22Rv1 (cell line): ENCODE data around the gene VARS1.

Experiments used
- H3K27ac ChIP-seq: fragments of 450-650 bp; 2 replicates; pipeline ENCODE4 v1.5.1; 2017
- CTCF ChIP-seq: fragments of 450-650 bp; IDR thresholded peaks from 2 replicates; pipeline ENCODE4 v1.5.1; 2017; ENCODE audit warnings: mild to moderate bottlenecking
- ZFX ChIP-seq: fragments of 450-650 bp; IDR thresholded peaks from 2 replicates; pipeline ENCODE4 v1.6.1; 2017; ENCODE audit warnings: antibody characterized with exemption, borderline replicate concordance

The VARS1 gene

GRCh38 chr6:31762356-31762755, 33.2 kb downstream of the VARS1 start, which contains the start of gene SAPCD1:
Gene SAPCD1, plus strand, starts transcription at chr6:31762656. Its CDS starts 399 bp downstream, at chr6:31763055.
- TF ChIP-seq ZFX: no peak
- H3K27ac ChIP-seq: peak within 1 kb of the TSS; percentile 23; the same call in 1 of the 2 replicates

- TF ChIP-seq ZFX (no peak), CTCF (no peak)
- H3K27ac ChIP-seq: no peak overlapping the region
Observed at GRCh38 chr6:31761343-31761742, 34.2 kb downstream of the VARS1 start.

GRCh38 chr6:31760790-31761189, 34.8 kb downstream of the VARS1 start:
- H3K27ac ChIP-seq: no peak overlapping the region
- TF ChIP-seq ZFX (no peak), CTCF (no peak)

GRCh38 chr6:31758281-31758680, 37.3 kb downstream of the VARS1 start:
- no peak for TF ChIP-seq ZFX
- TF ChIP-seq CTCF: no peak
- H3K27ac ChIP-seq: no peak overlapping the region

GRCh38 chr6:31752739-31753319, 42.7 kb downstream of the VARS1 start:
- peak overlapping the region; percentile 14; the same call in 1 of the 2 replicates for H3K27ac ChIP-seq
- TF ChIP-seq ZFX: no peak
- TF ChIP-seq CTCF: no peak

- TF ChIP-seq ZFX: no peak
- TF ChIP-seq CTCF: no peak
- peak overlapping the region; percentile 13; the same call in 1 of the 2 replicates for H3K27ac ChIP-seq
Observed at GRCh38 chr6:31750411-31751022, 45.0 kb downstream of the VARS1 start.

- peak overlapping the region; percentile 13; the same call in 1 of the 2 replicates for H3K27ac ChIP-seq
Observed at GRCh38 chr6:31749301-31750036, 46.1 kb downstream of the VARS1 start.

More at GRCh38 chr6:31749301-31750036, 46.1 kb downstream of the VARS1 start:
- TF ChIP-seq CTCF: no peak
- TF ChIP-seq ZFX: no peak
